Cardiac muscle cell (in vitro differentiated cells and primary cell): ENCODE data around the gene RHOG. TPM values are rescaled to one million over a fixed set of nuclear protein-coding genes. Genes with fewer than 3 reads are reported as not detected.

Source experiments
- DNase-seq, 2 donors: peaks; one replicate each; pipeline versions ENCODE4 v3.0.0 to v3.0.0-alpha.2; 2010 to 2017; ENCODE audit warnings: low read depth in 1 of 2, low spot score in 1 of 2
- H3K27ac ChIP-seq: fragments of 200-600 bp; sonication (generic); 2 replicates; pipeline ENCODE4 v1.5.1; 2016
- H3K27me3 ChIP-seq: fragments of 200-600 bp; sonication (generic); 2 replicates; pipeline ENCODE4 v1.6.0; 2016; ENCODE audit warnings: control low read depth
- H3K36me3 ChIP-seq: fragments of 200-600 bp; sonication (generic); 2 replicates; pipeline ENCODE4 v1.5.1; 2016; ENCODE audit warnings: control low read depth
- H3K4me1 ChIP-seq: fragments of 200-600 bp; sonication (generic); 2 replicates; pipeline ENCODE4 v1.8.1; 2017; ENCODE audit warnings: low read depth, mild to moderate bottlenecking, mixed run types
- H3K4me3 ChIP-seq: fragments of 200-600 bp; sonication (generic); 2 replicates; pipeline ENCODE4 v1.5.1; 2016; ENCODE audit warnings: mild to moderate bottlenecking
- H3K9me3 ChIP-seq: fragments of 200-600 bp; sonication (generic); 2 replicates; pipeline ENCODE4 v1.5.1; 2017; ENCODE audit warnings: low read depth, mild to moderate bottlenecking, control low read depth
- CTCF ChIP-seq: IDR thresholded peaks from 2 replicates; pipeline ENCODE4 v1.5.1; 2012; ENCODE audit warnings: low read depth, mild to moderate bottlenecking, low read length
- polyA plus RNA-seq: library from polyadenylated mRNA; unstranded; fragments of >200 nt; fragmentation: Nextera tagmentation; extraction: Ambion mirVana; gene quantifications from 2 replicates; pipeline ENCODE4 v1.2.1, GENCODE V29; 2016
- total RNA-seq: library from RNA; depleted of rRNA; stranded (reverse); fragments of >200 nt; gene quantifications from 2 replicates; pipeline ENCODE4 v1.2.3, GENCODE V29; 2016

RHOG gene
- total and polyA plus RNA-seq, 2 experiments from 2014 or later, result 29.2 to 39.1 TPM

GRCh38 chr11:3853899-3854659 is 13.3 kb upstream of the RHOG start:
- no peak overlapping the region for H3K4me3 ChIP-seq
- H3K9me3 ChIP-seq, result no peaks in the 10 kb centered on the region
- peaks cover 26% of the 10 kb centered on the region for H3K4me1 ChIP-seq
- no peak for DNase-seq
- TF ChIP-seq CTCF, result no peak
- H3K36me3 ChIP-seq, result no peaks in the 10 kb centered on the region
- H3K27me3 ChIP-seq, result no peaks in the 10 kb centered on the region
- H3K27ac ChIP-seq, result no peak overlapping the region

GRCh38 chr11:3853545-3853842 is 12.7 kb upstream of the RHOG start:
- no peak overlapping the region for H3K27ac ChIP-seq
- H3K27me3 ChIP-seq, result no peaks in the 10 kb centered on the region
- no peak for DNase-seq
- H3K9me3 ChIP-seq, result no peaks in the 10 kb centered on the region
- H3K4me1 ChIP-seq, result peaks cover 20% of the 10 kb centered on the region
- no peak for TF ChIP-seq CTCF
- H3K36me3 ChIP-seq, result no peaks in the 10 kb centered on the region
- no peak overlapping the region for H3K4me3 ChIP-seq

- peaks cover 8% of the 10 kb centered on the region for H3K27me3 ChIP-seq
- DNase-seq, result peak; percentile 63
These were observed 8.6 kb upstream of the RHOG start for GRCh38 chr11:3849297-3849874.

DNA sequence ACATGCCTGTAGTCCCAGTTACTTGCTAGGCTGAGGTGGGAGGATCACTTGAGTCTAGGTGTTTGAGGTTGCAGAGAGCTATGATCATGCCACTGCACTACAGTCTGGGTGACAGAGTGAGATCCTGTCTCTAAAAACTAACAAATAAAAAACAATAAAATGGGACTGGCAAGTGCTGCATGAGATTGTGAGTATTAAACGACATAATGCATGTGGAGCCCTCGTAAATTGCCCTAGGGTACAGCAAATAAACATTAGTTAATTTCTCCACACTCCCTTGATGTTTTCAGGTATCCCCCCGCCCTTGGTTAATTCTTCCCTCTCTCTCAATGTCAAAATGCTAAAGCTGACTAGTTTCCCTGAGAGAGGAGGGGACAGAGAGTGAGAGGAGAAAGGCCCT is 4.9 kb upstream of the RHOG start:
- H3K36me3 ChIP-seq, result no peaks in the 10 kb centered on the region
- H3K4me1 ChIP-seq, result no peaks in the 10 kb centered on the region
- H3K4me3 ChIP-seq, result no peak overlapping the region
- no peak for TF ChIP-seq CTCF
- H3K9me3 ChIP-seq, result no peaks in the 10 kb centered on the region
- no peak for DNase-seq
- peaks cover 8% of the 10 kb centered on the region for H3K27me3 ChIP-seq
- H3K27ac ChIP-seq, result no peak overlapping the region

More at GRCh38 chr11:3849297-3849874, 8.6 kb upstream of the RHOG start:
- Histone ChIP-seq H3K9me3 (no peaks in the 10 kb centered on the region), H3K4me1 (no peaks in the 10 kb centered on the region), H3K27ac (no peak overlapping the region), H3K36me3 (no peaks in the 10 kb centered on the region), H3K4me3 (no peak overlapping the region)
- peak; percentile 73 for TF ChIP-seq CTCF

- TF ChIP-seq CTCF, result no peak
- no peak overlapping the region for H3K4me3 ChIP-seq
- no peaks in the 10 kb centered on the region for H3K4me1 ChIP-seq
- no peaks in the 10 kb centered on the region for H3K36me3 ChIP-seq
- no peak for DNase-seq
- no peaks in the 10 kb centered on the region for H3K9me3 ChIP-seq
- H3K27me3 ChIP-seq, result peaks cover 8% of the 10 kb centered on the region
- no peak overlapping the region for H3K27ac ChIP-seq
These were observed 4.5 kb upstream of the RHOG start for GRCh38 chr11:3845246-3845645.
